PFSK-1 (cell line): ENCODE data around the gene HOXD11.

ENCODE experiments used
- FOXP2 ChIP-seq: optimal IDR thresholded peaks from 2 replicates; pipeline ENCODE3; 2011; ENCODE audit warnings: borderline replicate concordance, control low read depth, inconsistent platforms; ENCODE audit not compliant: insufficient read depth; ENCODE audit errors: extremely low read length, extremely low read depth
- POLR2AphosphoS5 ChIP-seq: IDR thresholded peaks from 2 replicates; pipeline ENCODE4 v1.6.1; 2012; ENCODE audit warnings: low read depth, mild to moderate bottlenecking, control low read depth, low read length, moderate library complexity
- REST ChIP-seq, 2 experiments: IDR thresholded peaks; 2 replicates each; pipeline versions ENCODE4 v1.6.1 to v1.8.0; 2011 to 2012; ENCODE audit warnings: low read depth in 2 of 2, low read length in 2 of 2, control low read depth in 1 of 2, inconsistent platforms in 1 of 2, mild to moderate bottlenecking in 1 of 2, moderate library complexity in 1 of 2; ENCODE audit not compliant: insufficient read depth in 1 of 2
- SIN3A ChIP-seq: IDR thresholded peaks from 2 replicates; pipeline ENCODE4 v1.6.1; 2012; ENCODE audit warnings: mild to moderate bottlenecking, low read length, moderate library complexity, borderline replicate concordance; ENCODE audit not compliant: insufficient read depth
- TAF1 ChIP-seq: IDR thresholded peaks from 2 replicates; pipeline ENCODE4 v1.6.1; 2012; ENCODE audit warnings: low read length, control low read depth, borderline replicate concordance; ENCODE audit not compliant: insufficient read depth

The HOXD11 gene

GRCh38 chr2:176131848-176132158 is 24.7 kb downstream of the HOXD11 start:
- no peak for TF ChIP-seq REST (IDR thresholded peaks at IDR 0.05; ENCODE audit: insufficient read depth in 1 of 2, low read depth in 2 of 2, low read length in 2 of 2)
- no peak for TF ChIP-seq POLR2AphosphoS5
- no peak for TF ChIP-seq SIN3A
- TF ChIP-seq FOXP2: no peak
- no peak for TF ChIP-seq TAF1

- TF ChIP-seq POLR2AphosphoS5: no peak
- no peak for TF ChIP-seq TAF1
- no peak for TF ChIP-seq SIN3A
- no peak for TF ChIP-seq REST (IDR thresholded peaks at IDR 0.05; ENCODE audit: insufficient read depth in 1 of 2, low read depth in 2 of 2, low read length in 2 of 2)
- TF ChIP-seq FOXP2: no peak
These were observed 25.4 kb downstream of the HOXD11 start for GRCh38 chr2:176132205-176133171.

- no peak for TF ChIP-seq TAF1
- TF ChIP-seq FOXP2: no peak
- no peak for TF ChIP-seq SIN3A
- no peak for TF ChIP-seq REST (IDR thresholded peaks at IDR 0.05; ENCODE audit: insufficient read depth in 1 of 2, low read depth in 2 of 2, low read length in 2 of 2)
These were observed 26.3 kb downstream of the HOXD11 start for GRCh38 chr2:176133389-176133788.

GRCh38 chr2:176134035-176134434 is 27.0 kb downstream of the HOXD11 start:
- TF ChIP-seq REST (IDR thresholded peaks at IDR 0.05; ENCODE audit: insufficient read depth in 1 of 2, low read depth in 2 of 2, low read length in 2 of 2): no peak
- no peak for TF ChIP-seq POLR2AphosphoS5
- no peak for TF ChIP-seq SIN3A
- no peak for TF ChIP-seq TAF1
- no peak for TF ChIP-seq FOXP2
